GM12878 (cell line): Measurements from ENCODE around the gene CNNM2. TPM values are rescaled to one million over a fixed set of nuclear protein-coding genes. Genes with fewer than 3 reads are reported as not detected.

ENCODE experiments used
- ATAC-seq: fragments of 200-7000 bp; cut with Tn5 transposase; 3 replicates; pipeline ENCODE4 v1.9.1; 2020; ENCODE audit warnings: mild to moderate bottlenecking, moderate library complexity
- BruUV-seq: library from RNA; stranded (reverse); fragments of 400-500 nt; replicated peaks from 2 replicates; lab custom pipeline; 2021; lab: Mats Ljungman, UMichigan
- CTCF ChIA-PET: fragments of 300-600 bp; sonication (Branson Sonifier 250); formaldehyde crosslinking; extraction: SDS; loops from one replicate; lab custom pipeline; 2021; ENCODE audit warnings: inconsistent platforms; lab: Yijun Ruan, JAX
- POLR2A ChIA-PET: fragments of 350-600 bp; formaldehyde crosslinking; extraction: SDS; loops from one replicate; lab custom pipeline; 2021; ENCODE audit warnings: inconsistent platforms; lab: Charles Lee
- RAD21 ChIA-PET: fragments of 300-600 bp; sonication (Branson Sonifier 250); formaldehyde crosslinking; loops from one replicate; lab custom pipeline; 2023; ENCODE audit warnings: antibody characterized with exemption; ENCODE audit not compliant: unreplicated experiment; lab: Charles Lee
- SMC1A ChIA-PET: fragments of 300-600 bp; sonication (Branson Sonifier 250); formaldehyde crosslinking; loops from one replicate; lab custom pipeline; 2023; ENCODE audit not compliant: unreplicated experiment, uncharacterized antibody; lab: Charles Lee
- DNase-seq: peaks from one replicate; pipeline ENCODE4 v3.0.0-alpha.2; 2011; ENCODE audit warnings: low read depth, low spot score
- FAIRE-seq: peaks from 3 replicates; lab custom pipeline; 2011; peaks lifted over from hg19 to GRCh38; lab: Jason Lieb, UNC
- H2AFZ ChIP-seq: 2 replicates; pipeline ENCODE4 v1.6.0; 2011; ENCODE audit warnings: low read depth, low read length, control low read depth; ENCODE audit not compliant: control insufficient read depth
- H3K27ac ChIP-seq: 2 replicates; pipeline ENCODE4 v1.5.1; 2011; ENCODE audit warnings: control low read depth; ENCODE audit not compliant: control insufficient read depth, insufficient read depth
- H3K27me3 ChIP-seq, 2 experiments: replicated peaks in 1 of 2; 2 replicates each; pipeline versions ENCODE4 v1.6.0 to v1.6.1; 2011; ENCODE audit warnings: low read length in 1 of 2; ENCODE audit not compliant: control insufficient read depth in 2 of 2, insufficient read depth in 2 of 2
- H3K36me3 ChIP-seq, 2 experiments: 2 replicates each; pipeline ENCODE4 v1.5.1; 2011; ENCODE audit warnings: low read length in 1 of 2; ENCODE audit not compliant: control insufficient read depth in 2 of 2, insufficient read depth in 2 of 2
- H3K4me1 ChIP-seq: 2 replicates; pipeline ENCODE4 v1.6.1; 2011; ENCODE audit warnings: mild to moderate bottlenecking, low read length, moderate library complexity, mixed read lengths; ENCODE audit not compliant: control insufficient read depth, insufficient read depth
- H3K4me2 ChIP-seq: 2 replicates; pipeline ENCODE4 v1.6.0; 2011; ENCODE audit warnings: control low read depth; ENCODE audit not compliant: control insufficient read depth, insufficient read depth
- H3K4me3 ChIP-seq: fragments of 200-600 bp; sonication (generic); 2 replicates; pipeline ENCODE4 v1.5.1; 2016
- H3K79me2 ChIP-seq: 2 replicates; pipeline ENCODE4 v1.6.0; 2011; ENCODE audit warnings: low read length; ENCODE audit not compliant: control insufficient read depth, insufficient read depth
- H3K9ac ChIP-seq: 2 replicates; pipeline ENCODE4 v1.8.0; 2011; ENCODE audit warnings: low read length, control low read depth, mixed read lengths; ENCODE audit not compliant: control insufficient read depth, insufficient read depth
- H3K9me3 ChIP-seq: replicated peaks from 3 replicates; pipeline ENCODE4 v1.5.1; 2011; ENCODE audit warnings: mild to moderate bottlenecking, low read length; ENCODE audit not compliant: control insufficient read depth, insufficient read depth
- H4K20me1 ChIP-seq: 2 replicates; pipeline ENCODE4 v1.6.0; 2011; ENCODE audit not compliant: control insufficient read depth, insufficient read depth
- HDAC6 ChIP-seq: fragments of 200-600 bp; sonication (generic); IDR thresholded peaks from one replicate; pipeline ENCODE4 v1.8.0; 2017; ENCODE audit warnings: antibody characterized with exemption; ENCODE audit not compliant: unreplicated experiment
- NRF1 ChIP-seq: conservative IDR thresholded peaks from 2 replicates; pipeline ENCODE4 v1.6.1; 2011; ENCODE audit warnings: mild to moderate bottlenecking, low read depth, low read length, improper control_type of control experiment
- SPI1 ChIP-seq: IDR thresholded peaks from 2 replicates; pipeline ENCODE4 v1.6.1; 2011; ENCODE audit warnings: low read depth, mild to moderate bottlenecking, low read length, moderate library complexity, borderline replicate concordance; ENCODE audit not compliant: insufficient read depth
- ZBTB11 ChIP-seq: fragments of 450-650 bp; formaldehyde crosslinking; IDR thresholded peaks from 2 replicates; pipeline ENCODE4 v1.5.0; 2022; ENCODE audit warnings: mild to moderate bottlenecking, missing genetic modification characterization
- WGBS: methylation state at CpG from one replicate; pipeline ENCODE4 v1.1.6; 2016; ENCODE audit warnings: low lambda C conversion rate; ENCODE audit not compliant: insufficient replicate concordance, insufficient coverage; ENCODE audit errors: missing lambda C conversion rate; 5-methylcytosine and 5-hydroxymethylcytosine counted together
- in situ Hi-C: fragments of 300-500 bp; cut with MboI; formaldehyde crosslinking; loops from 9 replicates; pipeline ENCODE4 v1.14.3; 2018; ENCODE audit warnings: mixed read lengths
- intact Hi-C: fragments of 100-400 bp; cut with micrococcal nuclease; formaldehyde crosslinking; loops from one replicate; pipeline ENCODE4 v1.14.2; 2022; ENCODE audit not compliant: unreplicated experiment
- polyA plus RNA-seq, 11 experiments: library from polyadenylated mRNA; depleted of rRNA in 4 of 11; unstranded in 6 of 11; stranded (reverse) in 5 of 11; fragments of >200 nt; fragmentation: Nextera tagmentation in 4 of 11; fragmentation: Illumina TruSeq in 1 of 11; extraction: Ambion mirVana in 4 of 11; extraction: Trizol in 1 of 11; gene quantifications; 1 replicate in 1 of 11; 2 replicates in 10 of 11; pipeline versions ENCODE4 v1.2.1 to v1.2.3, GENCODE V29; 2011 to 2016; ENCODE audit warnings: inconsistent platforms in 2 of 11, missing spikeins in 2 of 11, low read depth in 1 of 11
- total RNA-seq, 4 experiments: library from RNA; depleted of rRNA in 3 of 4; stranded (reverse); fragments of >200 nt in 3 of 4; fragmentation: Illumina TruSeq in 1 of 4; extraction: Trizol in 1 of 4; gene quantifications; 2 replicates each; pipeline versions ENCODE4 v1.2.1 to v1.2.3, GENCODE V29; 2013 to 2021
- TF ChIP-seq, protein P1 (sequence below): IDR thresholded peaks from 2 replicates; pipeline ENCODE4 v1.6.1; 2011; ENCODE audit warnings: low read depth, low read length, improper control_type of control experiment, borderline replicate concordance

The CNNM2 gene
- total and polyA plus RNA-seq, 10 of the 15 experiments (the other 5 are each of a cell fraction or from before 2014, with no cell fraction given) = 0.18 to 7.3 (median 2.5) TPM

DNA sequence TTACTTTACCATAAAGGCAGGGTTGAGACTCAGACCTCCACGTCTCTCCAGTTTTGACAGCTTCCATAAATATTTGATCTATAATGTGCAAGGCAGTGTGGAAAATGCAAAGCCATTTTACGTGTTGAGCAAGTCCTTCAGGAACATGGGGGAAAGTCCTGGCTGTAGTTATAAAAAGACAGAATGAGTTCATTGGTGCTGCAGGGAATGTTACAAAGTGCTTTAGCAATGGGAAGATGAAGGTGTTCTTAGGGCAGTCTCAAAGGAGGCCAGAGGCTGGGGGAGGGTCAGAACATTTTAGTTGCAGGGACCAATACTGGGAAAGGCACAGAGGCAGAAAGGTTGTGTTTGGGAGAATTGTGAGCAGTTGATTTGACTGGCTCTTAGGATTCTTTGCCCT lies 27.9 kb downstream of the CNNM2 start:
- Histone ChIP-seq H3K4me3 (no peak overlapping the region), H3K9me3 (no peaks in the 10 kb centered on the region), H3K27me3 (no peaks in the 10 kb centered on the region), H4K20me1 (no peaks in the 10 kb centered on the region), H3K79me2 (no peaks in the 10 kb centered on the region), H3K4me2 (no peak overlapping the region), H2AFZ (no peak overlapping the region), H3K27ac (no peak overlapping the region), H3K36me3 (no peaks in the 10 kb centered on the region), H3K9ac (no peak overlapping the region), H3K4me1 (no peaks in the 10 kb centered on the region)
- intact Hi-C loops = no loop called here
- FAIRE-seq = no peak
- no TSS peak for BruUV-seq
- in situ Hi-C loops = no loop called here
- ATAC-seq = no peak
- TF ChIP-seq NRF1 (no peak), ZBTB11 (CRISPR knock-in tag) (no peak), SPI1 (no peak), HDAC6 (no peak)
- TF ChIP-seq, protein P1, sequence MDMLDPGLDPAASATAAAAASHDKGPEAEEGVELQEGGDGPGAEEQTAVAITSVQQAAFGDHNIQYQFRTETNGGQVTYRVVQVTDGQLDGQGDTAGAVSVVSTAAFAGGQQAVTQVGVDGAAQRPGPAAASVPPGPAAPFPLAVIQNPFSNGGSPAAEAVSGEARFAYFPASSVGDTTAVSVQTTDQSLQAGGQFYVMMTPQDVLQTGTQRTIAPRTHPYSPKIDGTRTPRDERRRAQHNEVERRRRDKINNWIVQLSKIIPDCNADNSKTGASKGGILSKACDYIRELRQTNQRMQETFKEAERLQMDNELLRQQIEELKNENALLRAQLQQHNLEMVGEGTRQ = no peak
- WGBS = 65% methylated on average over 2 of the region's 2 CpGs
- ChIA-PET RAD21 (interaction anchor here (0.7 kb wide), 1 partner anchor 11 kb away, joined by 3 read pairs; no protein-coding TSS in a partner anchor), CTCF (interaction anchor here (0.7 kb wide), 2 partner anchors 72 to 235 kb away, joined by 3 read pairs; no protein-coding TSS in a partner anchor), SMC1A (interaction anchor here (1.0 to 1.2 kb wide), 2 partner anchors 9 to 19 kb away, joined by 4 to 5 read pairs; no protein-coding TSS in a partner anchor), POLR2A (interaction anchor here (0.5 kb wide), 1 partner anchor 27 kb away, joined by 5 read pairs; no protein-coding TSS in a partner anchor)
- DNase-seq = no peak
